HK-2 (cell line): ENCODE data around the gene TTBK2.
"Not testable (repeated sequence)": the region's sequence is repeated elsewhere in the genome, so short reads cannot be mapped to it uniquely, and the experiment has no call there.

Source experiments
- DNase-seq: peaks from one replicate; pipeline ENCODE4 v3.0.0-alpha.2; 2018; ENCODE audit not compliant: unreplicated experiment

The TTBK2 gene

GRCh38 chr15:42826251-42826890, 94.2 kb downstream of the TTBK2 start:
- no peak for DNase-seq

- DNase-seq: no peak
These were observed 95.0 kb downstream of the TTBK2 start for GRCh38 chr15:42825599-42825998.

GRCh38 chr15:42820811-42821210, 99.8 kb downstream of the TTBK2 start:
- DNase-seq: no peak

GRCh38 chr15:42819786-42820185, 100.8 kb downstream of the TTBK2 start:
- no peak for DNase-seq

GRCh38 chr15:42811433-42811832, 109.1 kb downstream of the TTBK2 start:
- DNase-seq: no peak

GRCh38 chr15:42808913-42809312, 111.7 kb downstream of the TTBK2 start:
- DNase-seq: no peak

- no peak for DNase-seq
These were observed 115.3 kb downstream of the TTBK2 start for GRCh38 chr15:42805266-42805665.

- no peak for DNase-seq
These were observed 115.8 kb downstream of the TTBK2 start for GRCh38 chr15:42804739-42805138.

GRCh38 chr15:42803436-42803835, 117.1 kb downstream of the TTBK2 start:
- no peak for DNase-seq

- DNase-seq: no peak
These were observed 118.4 kb downstream of the TTBK2 start for GRCh38 chr15:42802168-42802567.

GRCh38 chr15:42800731-42801474, 119.7 kb downstream of the TTBK2 start:
- no peak for DNase-seq

- no peak for DNase-seq
These were observed 121.8 kb downstream of the TTBK2 start for GRCh38 chr15:42798802-42799201.

- DNase-seq: no peak
These were observed 123.4 kb downstream of the TTBK2 start for GRCh38 chr15:42796955-42797782.

- DNase-seq: no peak
These were observed 131.9 kb downstream of the TTBK2 start for GRCh38 chr15:42788725-42789124.

GRCh38 chr15:42786978-42787377, 133.6 kb downstream of the TTBK2 start:
- DNase-seq: no peak

GRCh38 chr15:42785569-42785968, 135.0 kb downstream of the TTBK2 start:
- no peak for DNase-seq

- DNase-seq: no peak
These were observed 135.9 kb downstream of the TTBK2 start for GRCh38 chr15:42784705-42785104.

- DNase-seq: no peak
These were observed 137.9 kb downstream of the TTBK2 start for GRCh38 chr15:42782716-42783115.

- no peak for DNase-seq
These were observed 145.2 kb downstream of the TTBK2 start for GRCh38 chr15:42775416-42775815.

GRCh38 chr15:42772901-42773300, 147.7 kb downstream of the TTBK2 start:
- no peak for DNase-seq

GRCh38 chr15:42772144-42772543, 148.4 kb downstream of the TTBK2 start:
- no peak for DNase-seq

- DNase-seq: not testable (repeated sequence)
These were observed 154.5 kb downstream of the TTBK2 start for GRCh38 chr15:42766109-42766508.
